GM12878 (cell line): ENCODE measurements around the gene DCC. TPM values are rescaled to one million over a fixed set of nuclear protein-coding genes. Genes with fewer than 3 reads are reported as not detected.

Experiments
- ATAC-seq: fragments of 200-7000 bp; cut with Tn5 transposase; 3 replicates; pipeline ENCODE4 v1.9.1; 2020; ENCODE audit warnings: mild to moderate bottlenecking, moderate library complexity
- BruUV-seq: library from RNA; stranded (reverse); fragments of 400-500 nt; replicated peaks from 2 replicates; lab custom pipeline; 2021; lab: Mats Ljungman, UMichigan
- CTCF ChIA-PET: fragments of 300-600 bp; sonication (Branson Sonifier 250); formaldehyde crosslinking; extraction: SDS; loops from one replicate; lab custom pipeline; 2021; ENCODE audit warnings: inconsistent platforms; lab: Yijun Ruan, JAX
- POLR2A ChIA-PET: fragments of 350-600 bp; formaldehyde crosslinking; extraction: SDS; loops from one replicate; lab custom pipeline; 2021; ENCODE audit warnings: inconsistent platforms; lab: Charles Lee
- RAD21 ChIA-PET: fragments of 300-600 bp; sonication (Branson Sonifier 250); formaldehyde crosslinking; loops from one replicate; lab custom pipeline; 2023; ENCODE audit warnings: antibody characterized with exemption; ENCODE audit not compliant: unreplicated experiment; lab: Charles Lee
- SMC1A ChIA-PET: fragments of 300-600 bp; sonication (Branson Sonifier 250); formaldehyde crosslinking; loops from one replicate; lab custom pipeline; 2023; ENCODE audit not compliant: unreplicated experiment, uncharacterized antibody; lab: Charles Lee
- DNase-seq: peaks from one replicate; pipeline ENCODE4 v3.0.0-alpha.2; 2011; ENCODE audit warnings: low read depth, low spot score
- FAIRE-seq: peaks from 3 replicates; lab custom pipeline; 2011; peaks lifted over from hg19 to GRCh38; lab: Jason Lieb, UNC
- H2AFZ ChIP-seq: 2 replicates; pipeline ENCODE4 v1.6.0; 2011; ENCODE audit warnings: low read depth, low read length, control low read depth; ENCODE audit not compliant: control insufficient read depth
- H3K27ac ChIP-seq: 2 replicates; pipeline ENCODE4 v1.5.1; 2011; ENCODE audit warnings: control low read depth; ENCODE audit not compliant: control insufficient read depth, insufficient read depth
- H3K27me3 ChIP-seq, 2 experiments: replicated peaks in 1 of 2; 2 replicates each; pipeline versions ENCODE4 v1.6.0 to v1.6.1; 2011; ENCODE audit warnings: low read length in 1 of 2; ENCODE audit not compliant: control insufficient read depth in 2 of 2, insufficient read depth in 2 of 2
- H3K36me3 ChIP-seq, 2 experiments: 2 replicates each; pipeline ENCODE4 v1.5.1; 2011; ENCODE audit warnings: low read length in 1 of 2; ENCODE audit not compliant: control insufficient read depth in 2 of 2, insufficient read depth in 2 of 2
- H3K4me1 ChIP-seq: 2 replicates; pipeline ENCODE4 v1.6.1; 2011; ENCODE audit warnings: mild to moderate bottlenecking, low read length, moderate library complexity, mixed read lengths; ENCODE audit not compliant: control insufficient read depth, insufficient read depth
- H3K4me2 ChIP-seq: 2 replicates; pipeline ENCODE4 v1.6.0; 2011; ENCODE audit warnings: control low read depth; ENCODE audit not compliant: control insufficient read depth, insufficient read depth
- H3K4me3 ChIP-seq: fragments of 200-600 bp; sonication (generic); 2 replicates; pipeline ENCODE4 v1.5.1; 2016
- H3K79me2 ChIP-seq: 2 replicates; pipeline ENCODE4 v1.6.0; 2011; ENCODE audit warnings: low read length; ENCODE audit not compliant: control insufficient read depth, insufficient read depth
- H3K9ac ChIP-seq: 2 replicates; pipeline ENCODE4 v1.8.0; 2011; ENCODE audit warnings: low read length, control low read depth, mixed read lengths; ENCODE audit not compliant: control insufficient read depth, insufficient read depth
- H3K9me3 ChIP-seq: replicated peaks from 3 replicates; pipeline ENCODE4 v1.5.1; 2011; ENCODE audit warnings: mild to moderate bottlenecking, low read length; ENCODE audit not compliant: control insufficient read depth, insufficient read depth
- H4K20me1 ChIP-seq: 2 replicates; pipeline ENCODE4 v1.6.0; 2011; ENCODE audit not compliant: control insufficient read depth, insufficient read depth
- ELK1 ChIP-seq: IDR thresholded peaks from 2 replicates; pipeline ENCODE4 v1.6.1; 2012; ENCODE audit warnings: low read depth, low read length, improper control_type of control experiment
- IKZF2 ChIP-seq, 2 experiments: fragments of 450-650 bp; IDR thresholded peaks; 2 replicates each; pipeline ENCODE4 v1.6.1; 2017; ENCODE audit warnings: mild to moderate bottlenecking in 2 of 2, moderate library complexity in 2 of 2
- MTA2 ChIP-seq: fragments of 450-650 bp; IDR thresholded peaks from 2 replicates; pipeline ENCODE4 v1.6.1; 2016; ENCODE audit warnings: low read depth, mild to moderate bottlenecking, moderate library complexity
- NFYA ChIP-seq: IDR thresholded peaks from 2 replicates; pipeline ENCODE4 v1.6.1; 2011; ENCODE audit warnings: low read depth, mild to moderate bottlenecking, low read length, improper control_type of control experiment, borderline replicate concordance
- PKNOX1 ChIP-seq: fragments of 450-650 bp; IDR thresholded peaks from 2 replicates; pipeline ENCODE4 v1.6.1; 2016; ENCODE audit warnings: mild to moderate bottlenecking
- PRDM15 ChIP-seq: fragments of 450-650 bp; formaldehyde crosslinking; IDR thresholded peaks from 2 replicates; pipeline ENCODE4 v1.4.0; 2020; ENCODE audit warnings: mild to moderate bottlenecking, moderate library complexity
- SREBF1 ChIP-seq: IDR thresholded peaks from 2 replicates; pipeline ENCODE4 v1.6.1; 2012; ENCODE audit warnings: mild to moderate bottlenecking, low read length
- WGBS: methylation state at CpG from one replicate; pipeline ENCODE4 v1.1.6; 2016; ENCODE audit warnings: low lambda C conversion rate; ENCODE audit not compliant: insufficient replicate concordance, insufficient coverage; ENCODE audit errors: missing lambda C conversion rate; 5-methylcytosine and 5-hydroxymethylcytosine counted together
- in situ Hi-C: fragments of 300-500 bp; cut with MboI; formaldehyde crosslinking; loops from 9 replicates; pipeline ENCODE4 v1.14.3; 2018; ENCODE audit warnings: mixed read lengths
- intact Hi-C: fragments of 100-400 bp; cut with micrococcal nuclease; formaldehyde crosslinking; loops from one replicate; pipeline ENCODE4 v1.14.2; 2022; ENCODE audit not compliant: unreplicated experiment
- polyA plus RNA-seq, 11 experiments: library from polyadenylated mRNA; depleted of rRNA in 4 of 11; unstranded in 6 of 11; stranded (reverse) in 5 of 11; fragments of >200 nt; fragmentation: Nextera tagmentation in 4 of 11; fragmentation: Illumina TruSeq in 1 of 11; extraction: Ambion mirVana in 4 of 11; extraction: Trizol in 1 of 11; gene quantifications; 1 replicate in 1 of 11; 2 replicates in 10 of 11; pipeline versions ENCODE4 v1.2.1 to v1.2.3, GENCODE V29; 2011 to 2016; ENCODE audit warnings: inconsistent platforms in 2 of 11, missing spikeins in 2 of 11, low read depth in 1 of 11
- total RNA-seq, 4 experiments: library from RNA; depleted of rRNA in 3 of 4; stranded (reverse); fragments of >200 nt in 3 of 4; fragmentation: Illumina TruSeq in 1 of 4; extraction: Trizol in 1 of 4; gene quantifications; 2 replicates each; pipeline versions ENCODE4 v1.2.1 to v1.2.3, GENCODE V29; 2013 to 2021

Gene DCC
- total and polyA plus RNA-seq, 10 of the 15 experiments (the other 5 are each of a cell fraction or from before 2014, with no cell fraction given): 0.01 TPM; not detected in 9

- Histone ChIP-seq H2AFZ (no peak overlapping the region), H3K4me3 (no peak overlapping the region), H3K27me3 (no peaks in the 10 kb centered on the region), H4K20me1 (no peaks in the 10 kb centered on the region), H3K36me3 (no peaks in the 10 kb centered on the region), H3K79me2 (no peaks in the 10 kb centered on the region), H3K27ac (no peak overlapping the region), H3K9me3 (no peaks in the 10 kb centered on the region), H3K9ac (no peak overlapping the region), H3K4me2 (no peak overlapping the region), H3K4me1 (no peaks in the 10 kb centered on the region)
- intact Hi-C loops: no loop called here
- POLR2A ChIA-PET: interaction anchor here (0.6 kb wide), 1 partner anchor 1251 kb away, joined by 3 read pairs; no protein-coding TSS in a partner anchor
- WGBS: 0% methylated on average over 3 of the region's 3 CpGs
- no TSS peak for BruUV-seq
- in situ Hi-C loops: no loop called here
- DNase-seq (no peak), ATAC-seq (no peak), FAIRE-seq (no peak)
- RAD21 ChIA-PET: no interaction called here
- SMC1A ChIA-PET: no interaction called here
- CTCF ChIA-PET: no interaction called here
- TF ChIP-seq NFYA: no peak
- no peak for TF ChIP-seq SREBF1
- no peak for TF ChIP-seq PKNOX1
- no peak for TF ChIP-seq PRDM15 (CRISPR knock-in tag)
- TF ChIP-seq ELK1: no peak
- no peak for TF ChIP-seq IKZF2 (IDR thresholded peaks at IDR 0.05)
- no peak for TF ChIP-seq MTA2
These were observed 558.6 kb downstream of the DCC start for GRCh38 chr18:52898485-52899058.
